GM04503 (cell line): Measurements from ENCODE around the gene PIK3R1.
A peak's percentile ranks its signal among the peaks of the same experiment; 100 is the strongest.

Source experiments
- DNase-seq: peaks from one replicate; pipeline ENCODE4 v3.0.0-alpha.2; 2012; ENCODE audit warnings: low read depth

The PIK3R1 gene

GRCh38 chr5:68252673-68253623, 37.4 kb downstream of the PIK3R1 start:
- peak; percentile 26 for DNase-seq

- no peak for DNase-seq
Measured at GRCh38 chr5:68253624-68254585, 38.3 kb downstream of the PIK3R1 start.

GRCh38 chr5:68254810-68255209, 39.3 kb downstream of the PIK3R1 start:
- no peak for DNase-seq

- no peak for DNase-seq
Measured at GRCh38 chr5:68255305-68256120, 40.0 kb downstream of the PIK3R1 start.

- no peak for DNase-seq
Measured at GRCh38 chr5:68257210-68257609, 41.7 kb downstream of the PIK3R1 start.

GRCh38 chr5:68258531-68258930, 43.0 kb downstream of the PIK3R1 start:
- DNase-seq, result no peak

DNA sequence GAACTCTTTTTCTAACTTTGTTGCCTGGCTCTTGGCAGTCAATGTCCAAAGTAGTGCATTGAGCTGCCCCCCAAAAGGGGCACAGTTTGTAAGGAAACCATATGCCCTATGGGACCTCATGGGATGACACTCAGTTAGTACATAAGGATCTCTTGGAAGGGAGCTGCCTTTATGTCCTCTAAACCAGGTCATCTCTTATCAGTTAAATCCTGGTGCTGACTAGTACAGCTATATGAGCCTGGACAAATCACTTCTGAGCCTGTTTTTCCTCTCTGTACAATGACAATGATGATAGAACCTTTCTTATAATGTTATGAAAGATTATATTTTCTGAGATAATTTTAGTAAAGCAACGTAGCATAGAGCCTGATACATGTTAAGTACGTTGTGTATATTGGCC, 44.1 kb downstream of the PIK3R1 start:
- DNase-seq, result no peak

GRCh38 chr5:68260467-68260866, 44.9 kb downstream of the PIK3R1 start:
- no peak for DNase-seq

GRCh38 chr5:68261169-68261568, 45.6 kb downstream of the PIK3R1 start:
- no peak for DNase-seq

DNA sequence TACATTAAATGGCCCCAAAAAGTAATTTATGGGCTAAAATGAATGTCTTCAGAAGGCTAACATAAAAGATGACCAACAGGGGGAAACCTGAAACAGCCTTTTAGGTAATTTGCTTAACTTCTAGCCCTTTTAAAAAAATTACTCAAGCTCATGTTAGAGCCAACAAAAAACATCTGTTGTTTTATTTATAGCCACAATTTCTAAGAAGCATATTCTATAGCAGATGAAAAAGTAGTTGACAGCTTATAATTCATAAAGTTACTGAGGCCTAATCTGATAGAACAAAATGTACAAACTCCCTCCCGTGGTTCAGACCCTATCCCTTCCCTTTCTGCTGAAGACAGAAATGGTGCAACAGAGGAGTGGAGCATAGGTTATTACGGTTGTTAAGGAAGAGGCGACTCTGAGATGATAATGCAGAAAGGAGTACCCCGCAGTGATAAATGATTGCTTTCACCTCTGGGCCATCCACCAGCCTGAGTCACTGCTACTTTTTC, 46.1 kb downstream of the PIK3R1 start:
- no peak for DNase-seq

GRCh38 chr5:68264024-68264956, 48.7 kb downstream of the PIK3R1 start:
- DNase-seq, result peak; percentile 41

DNA sequence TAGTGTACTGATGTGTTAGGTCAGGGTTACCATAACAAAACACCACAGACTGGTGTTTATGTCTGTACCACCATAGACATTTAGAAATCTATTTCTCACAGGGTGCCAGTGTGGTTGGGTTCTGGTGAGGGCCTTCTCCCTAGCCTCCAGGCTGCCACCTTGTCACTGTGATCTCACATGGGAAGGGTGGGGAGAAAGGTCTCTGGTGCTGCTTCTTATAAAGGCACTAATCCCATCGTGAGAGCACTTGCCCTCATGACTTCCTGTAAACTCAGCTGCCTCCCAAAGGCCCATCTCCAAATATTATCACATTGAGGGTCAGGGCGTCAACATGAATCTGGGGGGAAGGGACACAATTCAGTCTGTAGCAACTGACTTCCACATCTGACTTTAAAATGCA, 49.8 kb downstream of the PIK3R1 start:
- DNase-seq, result no peak

- no peak for DNase-seq
Measured at GRCh38 chr5:68265822-68266395, 50.4 kb downstream of the PIK3R1 start.

DNA sequence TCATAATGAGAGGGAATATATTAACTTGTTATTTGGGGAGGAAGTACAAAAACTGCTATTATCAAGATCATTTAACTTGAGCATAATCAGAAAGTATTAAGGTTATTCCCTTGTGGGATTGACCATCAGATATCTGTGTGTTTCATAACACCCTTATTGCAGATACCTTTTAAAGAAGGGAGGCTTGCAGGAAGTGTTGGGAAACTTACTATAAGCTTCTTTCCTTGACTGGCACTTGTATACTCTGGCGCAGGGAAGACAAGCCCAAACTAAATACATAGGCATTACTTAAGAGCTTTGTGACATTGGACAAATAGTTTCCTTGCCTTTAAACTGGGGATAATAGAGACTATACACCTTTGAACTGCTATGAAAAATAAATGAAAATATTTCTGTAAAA, 50.9 kb downstream of the PIK3R1 start:
- no peak for DNase-seq

GRCh38 chr5:68267066-68267465, 51.5 kb downstream of the PIK3R1 start:
- no peak for DNase-seq

GRCh38 chr5:68268101-68268851, 52.7 kb downstream of the PIK3R1 start:
- DNase-seq, result no peak

DNA sequence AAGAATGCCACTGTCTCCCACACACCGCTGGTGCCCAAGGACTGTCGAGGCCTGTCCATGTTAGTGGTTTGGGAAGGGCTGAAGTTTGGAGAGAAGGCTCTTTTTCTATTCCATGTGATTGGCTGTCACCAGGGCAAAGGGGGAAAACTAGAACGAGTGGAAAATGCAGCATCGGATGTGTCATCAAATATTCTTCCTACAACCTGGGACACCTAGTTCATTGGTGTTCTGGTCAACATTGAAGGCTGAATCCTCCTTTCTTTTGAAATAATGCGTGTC, 53.2 kb downstream of the PIK3R1 start:
- no peak for DNase-seq

DNA sequence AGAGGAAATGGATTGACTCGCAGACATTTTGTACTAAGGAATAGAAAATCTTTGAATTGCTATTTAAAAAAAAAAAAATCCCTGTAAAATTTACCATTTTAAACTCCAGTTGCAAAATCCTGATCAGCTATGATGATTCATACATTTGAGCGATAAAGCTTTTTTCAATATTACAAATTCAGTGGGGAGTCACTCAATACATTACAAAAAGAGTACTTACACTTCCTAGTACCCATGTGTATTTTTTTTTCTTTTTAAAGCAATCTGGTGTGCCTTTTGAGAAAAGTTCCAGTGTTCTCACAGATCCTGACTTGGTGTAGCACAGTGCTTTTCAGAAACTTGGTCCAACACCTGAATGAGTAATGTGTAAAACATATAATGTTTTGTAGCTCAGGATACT, 54.3 kb downstream of the PIK3R1 start:
- DNase-seq, result no peak

GRCh38 chr5:68270399-68270975, 54.9 kb downstream of the PIK3R1 start:
- no peak for DNase-seq
